ENCODE results near the gene CECR2. TPM values are rescaled to one million over a fixed set of nuclear protein-coding genes. Genes with fewer than 3 reads are reported as not detected.

The CECR2 gene
- total RNA-seq, 1 experiment from 2014 or later: 111 TPM

DNA sequence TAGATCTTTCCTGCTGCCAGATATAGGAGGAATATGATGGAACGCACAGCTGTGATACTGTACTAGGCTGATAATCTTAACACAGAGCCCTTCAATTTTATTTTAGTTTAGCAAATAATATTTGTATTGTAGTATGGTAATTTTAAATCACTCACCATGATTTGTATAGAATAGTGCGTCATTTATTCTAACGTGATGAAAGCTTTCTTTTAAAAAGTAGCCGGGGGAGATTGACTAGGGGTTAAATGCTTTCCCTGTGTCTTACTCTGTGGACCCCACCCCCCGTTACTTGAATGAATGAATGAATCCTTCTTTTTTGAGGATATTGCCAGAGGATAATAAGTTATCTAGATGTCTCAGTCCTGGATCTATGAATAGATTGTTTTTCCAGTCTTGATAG is 72.1 kb downstream of the CECR2 start (continued):
- no peak for TF ChIP-seq JAZF1 (CRISPR knock-in tag; IDR thresholded peaks at IDR 0.05)
- TF ChIP-seq NR2C2 (CRISPR knock-in tag; IDR thresholded peaks at IDR 0.05): no peak
- no peak for TF ChIP-seq HMGA2 (CRISPR knock-in tag; IDR thresholded peaks at IDR 0.05)
- TF ChIP-seq ZNF416 (CRISPR knock-in tag; IDR thresholded peaks at IDR 0.05): no peak
- no peak for TF ChIP-seq RORB (CRISPR knock-in tag; IDR thresholded peaks at IDR 0.05)
- TF ChIP-seq, protein P1, sequence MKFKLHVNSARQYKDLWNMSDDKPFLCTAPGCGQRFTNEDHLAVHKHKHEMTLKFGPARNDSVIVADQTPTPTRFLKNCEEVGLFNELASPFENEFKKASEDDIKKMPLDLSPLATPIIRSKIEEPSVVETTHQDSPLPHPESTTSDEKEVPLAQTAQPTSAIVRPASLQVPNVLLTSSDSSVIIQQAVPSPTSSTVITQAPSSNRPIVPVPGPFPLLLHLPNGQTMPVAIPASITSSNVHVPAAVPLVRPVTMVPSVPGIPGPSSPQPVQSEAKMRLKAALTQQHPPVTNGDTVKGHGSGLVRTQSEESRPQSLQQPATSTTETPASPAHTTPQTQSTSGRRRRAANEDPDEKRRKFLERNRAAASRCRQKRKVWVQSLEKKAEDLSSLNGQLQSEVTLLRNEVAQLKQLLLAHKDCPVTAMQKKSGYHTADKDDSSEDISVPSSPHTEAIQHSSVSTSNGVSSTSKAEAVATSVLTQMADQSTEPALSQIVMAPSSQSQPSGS (CRISPR knock-in tag; IDR thresholded peaks at IDR 0.05; ENCODE audit: borderline replicate concordance, low read depth): no peak
- no peak for TF ChIP-seq ATF1 (CRISPR knock-in tag; IDR thresholded peaks at IDR 0.05)
- no peak for TF ChIP-seq ESRRA (CRISPR knock-in tag; IDR thresholded peaks at IDR 0.05; ENCODE audit: borderline replicate concordance)

DNA sequence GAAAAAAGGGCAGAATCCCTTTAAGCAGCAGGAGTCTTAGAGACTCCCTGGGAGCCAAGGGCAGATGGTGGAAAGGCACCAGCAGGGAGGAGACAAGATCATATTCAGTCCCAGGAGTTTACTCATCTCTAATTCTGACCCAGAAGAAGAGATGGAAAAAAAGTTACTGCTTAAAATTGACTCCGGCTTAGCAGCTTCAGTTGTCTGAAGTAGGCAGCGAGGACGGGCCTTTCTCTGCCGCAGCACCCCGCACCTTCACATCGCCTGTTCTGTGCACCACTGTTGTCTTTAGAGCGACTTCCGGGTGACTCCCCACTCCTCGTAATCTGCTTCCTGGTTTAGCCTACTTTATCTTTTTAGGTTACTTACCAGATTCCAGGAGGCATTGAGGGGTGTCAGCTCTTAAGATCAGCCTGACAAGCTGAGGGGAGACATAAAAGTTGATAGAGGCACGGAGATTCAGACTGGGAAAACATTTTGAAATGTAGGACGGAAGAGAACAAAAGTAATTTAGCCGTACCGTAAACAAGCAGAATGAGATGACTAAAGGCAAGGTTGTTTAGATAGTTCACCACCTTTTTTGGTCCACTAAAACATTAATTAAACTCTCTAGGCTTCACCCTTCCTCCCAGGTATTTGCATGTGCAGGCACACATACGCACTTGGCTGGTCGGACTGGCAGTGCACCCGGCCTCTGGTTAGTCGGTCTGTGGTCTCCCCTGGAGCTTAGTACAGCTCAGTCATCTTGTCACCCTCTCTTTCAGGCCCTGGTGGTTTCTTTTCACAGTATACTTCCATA is 74.3 kb downstream of the CECR2 start:
- Mint-ChIP-seq H3K9me3 (0 out of 2 replicates have a peak, but pooled peaks cover 8% of the 10 kb centered on the region), H3K27me3 (ENCODE audit: low read depth) (no peaks in the 10 kb centered on the region), H3K36me3 (peaks cover 3% of the 10 kb centered on the region; the same call in 1 of the 2 replicates), H3K4me3 (no peak overlapping the region), H3K27ac (peak overlapping the region; percentile 97), H3K4me1 (peaks cover 60% of the 10 kb centered on the region)
- CTCF ChIA-PET: interaction anchor here (0.6 to 1.2 kb wide), 3 partner anchors 11 to 365 kb away, joined by 3 to 4 read pairs (median 3); no protein-coding TSS in a partner anchor
- POLR2A ChIA-PET: no interaction called here
- ATAC-seq (peak; percentile 50), DNase-seq (ENCODE audit: low spot score) (no peak)
- TF ChIP-seq, protein P2, sequence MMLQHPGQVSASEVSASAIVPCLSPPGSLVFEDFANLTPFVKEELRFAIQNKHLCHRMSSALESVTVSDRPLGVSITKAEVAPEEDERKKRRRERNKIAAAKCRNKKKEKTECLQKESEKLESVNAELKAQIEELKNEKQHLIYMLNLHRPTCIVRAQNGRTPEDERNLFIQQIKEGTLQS (CRISPR knock-in tag; conservative IDR thresholded peaks at IDR 0.05): no peak
- TF ChIP-seq GABPB1 (CRISPR knock-in tag; IDR thresholded peaks at IDR 0.05): no peak
- no peak for TF ChIP-seq MYBL2 (CRISPR knock-in tag; IDR thresholded peaks at IDR 0.05)
- TF ChIP-seq GTF2I (CRISPR knock-in tag; conservative IDR thresholded peaks at IDR 0.05): no peak
- no peak for TF ChIP-seq ZNF121 (CRISPR knock-in tag; IDR thresholded peaks at IDR 0.05)
- TF ChIP-seq CREB1 (CRISPR knock-in tag; IDR thresholded peaks at IDR 0.05): no peak
- TF ChIP-seq, protein P3, sequence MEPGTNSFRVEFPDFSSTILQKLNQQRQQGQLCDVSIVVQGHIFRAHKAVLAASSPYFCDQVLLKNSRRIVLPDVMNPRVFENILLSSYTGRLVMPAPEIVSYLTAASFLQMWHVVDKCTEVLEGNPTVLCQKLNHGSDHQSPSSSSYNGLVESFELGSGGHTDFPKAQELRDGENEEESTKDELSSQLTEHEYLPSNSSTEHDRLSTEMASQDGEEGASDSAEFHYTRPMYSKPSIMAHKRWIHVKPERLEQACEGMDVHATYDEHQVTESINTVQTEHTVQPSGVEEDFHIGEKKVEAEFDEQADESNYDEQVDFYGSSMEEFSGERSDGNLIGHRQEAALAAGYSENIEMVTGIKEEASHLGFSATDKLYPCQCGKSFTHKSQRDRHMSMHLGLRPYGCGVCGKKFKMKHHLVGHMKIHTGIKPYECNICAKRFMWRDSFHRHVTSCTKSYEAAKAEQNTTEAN (CRISPR knock-in tag; IDR thresholded peaks at IDR 0.05): no peak
- no peak for TF ChIP-seq ZNF138 (CRISPR knock-in tag; conservative IDR thresholded peaks at IDR 0.05)
- TF ChIP-seq, protein P4, sequence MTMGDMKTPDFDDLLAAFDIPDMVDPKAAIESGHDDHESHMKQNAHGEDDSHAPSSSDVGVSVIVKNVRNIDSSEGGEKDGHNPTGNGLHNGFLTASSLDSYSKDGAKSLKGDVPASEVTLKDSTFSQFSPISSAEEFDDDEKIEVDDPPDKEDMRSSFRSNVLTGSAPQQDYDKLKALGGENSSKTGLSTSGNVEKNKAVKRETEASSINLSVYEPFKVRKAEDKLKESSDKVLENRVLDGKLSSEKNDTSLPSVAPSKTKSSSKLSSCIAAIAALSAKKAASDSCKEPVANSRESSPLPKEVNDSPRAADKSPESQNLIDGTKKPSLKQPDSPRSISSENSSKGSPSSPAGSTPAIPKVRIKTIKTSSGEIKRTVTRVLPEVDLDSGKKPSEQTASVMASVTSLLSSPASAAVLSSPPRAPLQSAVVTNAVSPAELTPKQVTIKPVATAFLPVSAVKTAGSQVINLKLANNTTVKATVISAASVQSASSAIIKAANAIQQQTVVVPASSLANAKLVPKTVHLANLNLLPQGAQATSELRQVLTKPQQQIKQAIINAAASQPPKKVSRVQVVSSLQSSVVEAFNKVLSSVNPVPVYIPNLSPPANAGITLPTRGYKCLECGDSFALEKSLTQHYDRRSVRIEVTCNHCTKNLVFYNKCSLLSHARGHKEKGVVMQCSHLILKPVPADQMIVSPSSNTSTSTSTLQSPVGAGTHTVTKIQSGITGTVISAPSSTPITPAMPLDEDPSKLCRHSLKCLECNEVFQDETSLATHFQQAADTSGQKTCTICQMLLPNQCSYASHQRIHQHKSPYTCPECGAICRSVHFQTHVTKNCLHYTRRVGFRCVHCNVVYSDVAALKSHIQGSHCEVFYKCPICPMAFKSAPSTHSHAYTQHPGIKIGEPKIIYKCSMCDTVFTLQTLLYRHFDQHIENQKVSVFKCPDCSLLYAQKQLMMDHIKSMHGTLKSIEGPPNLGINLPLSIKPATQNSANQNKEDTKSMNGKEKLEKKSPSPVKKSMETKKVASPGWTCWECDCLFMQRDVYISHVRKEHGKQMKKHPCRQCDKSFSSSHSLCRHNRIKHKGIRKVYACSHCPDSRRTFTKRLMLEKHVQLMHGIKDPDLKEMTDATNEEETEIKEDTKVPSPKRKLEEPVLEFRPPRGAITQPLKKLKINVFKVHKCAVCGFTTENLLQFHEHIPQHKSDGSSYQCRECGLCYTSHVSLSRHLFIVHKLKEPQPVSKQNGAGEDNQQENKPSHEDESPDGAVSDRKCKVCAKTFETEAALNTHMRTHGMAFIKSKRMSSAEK (CRISPR knock-in tag; IDR thresholded peaks at IDR 0.05; ENCODE audit: borderline replicate concordance): no peak
- no peak for TF ChIP-seq NR3C1 (CRISPR knock-in tag; conservative IDR thresholded peaks at IDR 0.05; ENCODE audit: low read depth)
- TF ChIP-seq, protein P1 (CRISPR knock-in tag; IDR thresholded peaks at IDR 0.05; ENCODE audit: borderline replicate concordance, low read depth): no peak
- no peak for TF ChIP-seq NR1H2 (CRISPR knock-in tag; IDR thresholded peaks at IDR 0.05)
- no peak for TF ChIP-seq NFE2L1 (CRISPR knock-in tag; IDR thresholded peaks at IDR 0.05)
- no peak for TF ChIP-seq IRF2 (CRISPR knock-in tag; IDR thresholded peaks at IDR 0.05; ENCODE audit: borderline replicate concordance, low read depth)
- TF ChIP-seq, protein P5, sequence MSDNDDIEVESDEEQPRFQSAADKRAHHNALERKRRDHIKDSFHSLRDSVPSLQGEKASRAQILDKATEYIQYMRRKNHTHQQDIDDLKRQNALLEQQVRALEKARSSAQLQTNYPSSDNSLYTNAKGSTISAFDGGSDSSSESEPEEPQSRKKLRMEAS (CRISPR knock-in tag; IDR thresholded peaks at IDR 0.05): no peak

Data from WTC11 (cell line).